IMR-90 (cell line): ENCODE data around the gene SYNE3. TPM values are rescaled to one million over a fixed set of nuclear protein-coding genes. Genes with fewer than 3 reads are reported as not detected.

ENCODE experiments used
- ATAC-seq: fragments of 200-7000 bp; cut with Tn5 transposase; 2 replicates; pipeline ENCODE4 v1.9.1; 2020; ENCODE audit warnings: low read depth, mild to moderate bottlenecking, moderate library complexity
- BruUV-seq: library from RNA; stranded (reverse); fragments of 400-500 nt; replicated peaks from 2 replicates; lab custom pipeline; 2021; lab: Mats Ljungman, UMichigan
- CTCF ChIA-PET: fragments of 300-600 bp; formaldehyde crosslinking; extraction: SDS; loops from one replicate; lab custom pipeline; 2021; ENCODE audit warnings: antibody characterized with exemption; lab: Yijun Ruan, JAX
- POLR2A ChIA-PET: fragments of 300-600 bp; sonication (Branson Sonifier 250); formaldehyde crosslinking; loops from one replicate; lab custom pipeline; 2022; ENCODE audit warnings: antibody characterized with exemption; ENCODE audit not compliant: unreplicated experiment; lab: Charles Lee
- DNase-seq: peaks from one replicate; pipeline ENCODE4 v3.0.0; 2013
- H2AFZ ChIP-seq: replicated peaks from 2 replicates; pipeline ENCODE3; 2013; ENCODE audit warnings: low read length, mild to moderate bottlenecking; ENCODE audit not compliant: poor library complexity
- H2AK5ac ChIP-seq: 2 replicates; pipeline ENCODE4 v1.6.1; 2013; ENCODE audit warnings: low read depth, low read length, inconsistent platforms
- H2AK9ac ChIP-seq: replicated peaks from 2 replicates; pipeline ENCODE3; 2013; ENCODE audit warnings: mild to moderate bottlenecking, low read depth, low read length, moderate library complexity; ENCODE audit not compliant: poor library complexity
- H2BK120ac ChIP-seq: 2 replicates; pipeline ENCODE4 v1.6.1; 2013; ENCODE audit warnings: low read depth, low read length, inconsistent platforms
- H2BK15ac ChIP-seq: 3 replicates; pipeline ENCODE4 v1.6.1; 2013; ENCODE audit warnings: low read depth, low read length, inconsistent platforms
- H2BK20ac ChIP-seq: 2 replicates; pipeline ENCODE4 v1.6.1; 2013; ENCODE audit warnings: low read depth, mild to moderate bottlenecking, inconsistent platforms, low read length, moderate library complexity
- H2BK5ac ChIP-seq: 2 replicates; pipeline ENCODE4 v1.6.1; 2013; ENCODE audit warnings: mild to moderate bottlenecking, low read depth, low read length, inconsistent platforms; ENCODE audit not compliant: poor library complexity, severe bottlenecking
- H3K14ac ChIP-seq: replicated peaks from 2 replicates; pipeline ENCODE4 v1.6.1; 2013; ENCODE audit warnings: low read depth, low read length, inconsistent platforms
- H3K18ac ChIP-seq: 2 replicates; pipeline ENCODE4 v1.6.1; 2013; ENCODE audit warnings: low read depth, low read length, control low read depth
- H3K23ac ChIP-seq: 2 replicates; pipeline ENCODE4 v1.6.1; 2013; ENCODE audit warnings: low read depth, low read length, inconsistent platforms
- H3K27ac ChIP-seq: 2 replicates; pipeline ENCODE4 v1.5.1; 2013; ENCODE audit warnings: mild to moderate bottlenecking, control low read depth, low read length; ENCODE audit not compliant: insufficient read depth
- H3K27me3 ChIP-seq: 2 replicates; pipeline ENCODE4 v1.6.1; 2013; ENCODE audit warnings: low read length; ENCODE audit not compliant: control insufficient read depth, insufficient read depth
- H3K36me3 ChIP-seq: 2 replicates; pipeline ENCODE4 v1.6.1; 2013; ENCODE audit warnings: low read length, mixed read lengths; ENCODE audit not compliant: control insufficient read depth, insufficient read depth
- H3K4ac ChIP-seq: 2 replicates; pipeline ENCODE4 v1.6.1; 2013; ENCODE audit warnings: low read depth, low read length, inconsistent platforms
- H3K4me1 ChIP-seq: 2 replicates; pipeline ENCODE4 v1.6.1; 2013; ENCODE audit warnings: low read length, mixed read lengths; ENCODE audit not compliant: control insufficient read depth, insufficient read depth
- H3K4me2 ChIP-seq: 2 replicates; pipeline ENCODE4 v1.6.1; 2013; ENCODE audit warnings: low read depth, mild to moderate bottlenecking, control low read depth, low read length, moderate library complexity
- H3K4me3 ChIP-seq: 2 replicates; pipeline ENCODE4 v1.5.1; 2013; ENCODE audit warnings: low read depth, mild to moderate bottlenecking, control low read depth, low read length, moderate library complexity; ENCODE audit not compliant: insufficient read depth
- H3K56ac ChIP-seq: 2 replicates; pipeline ENCODE4 v1.6.1; 2013; ENCODE audit warnings: low read length, inconsistent platforms; ENCODE audit not compliant: insufficient read depth; ENCODE audit errors: extremely low read depth
- H3K79me1 ChIP-seq, 2 experiments: 2 replicates each; pipeline ENCODE4 v1.6.1; 2013; ENCODE audit warnings: low read length in 2 of 2, inconsistent platforms in 1 of 2, low read depth in 1 of 2
- H3K9ac ChIP-seq: 2 replicates; pipeline ENCODE4 v1.6.1; 2013; ENCODE audit warnings: low read depth, low read length, control low read depth
- H3K9me1 ChIP-seq: 2 replicates; pipeline ENCODE4 v1.6.1; 2013; ENCODE audit warnings: low read length, inconsistent platforms; ENCODE audit not compliant: insufficient read depth
- H3K9me3 ChIP-seq: 2 replicates; pipeline ENCODE4 v1.6.1; 2013; ENCODE audit warnings: low read length; ENCODE audit not compliant: control insufficient read depth, insufficient read depth
- H4K20me1 ChIP-seq: 2 replicates; pipeline ENCODE4 v1.6.1; 2013; ENCODE audit warnings: low read length, inconsistent platforms; ENCODE audit not compliant: insufficient read depth
- H4K5ac ChIP-seq: 2 replicates; pipeline ENCODE4 v1.6.1; 2013; ENCODE audit warnings: mild to moderate bottlenecking, low read depth, low read length, control low read depth
- H4K8ac ChIP-seq, 2 experiments: 2 replicates each; pipeline ENCODE4 v1.6.1; 2013; ENCODE audit warnings: low read depth in 2 of 2, low read length in 2 of 2, control low read depth in 1 of 2, inconsistent platforms in 1 of 2
- H4K91ac ChIP-seq: 2 replicates; pipeline ENCODE4 v1.6.1; 2013; ENCODE audit warnings: low read depth, low read length, inconsistent platforms; ENCODE audit not compliant: insufficient read depth
- BHLHE40 ChIP-seq: fragments of 150-350 bp; IDR thresholded peaks from 2 replicates; pipeline ENCODE4 v1.6.1; 2016; ENCODE audit warnings: mild to moderate bottlenecking, low read depth, low read length
- CEBPB ChIP-seq: IDR thresholded peaks from 2 replicates; pipeline ENCODE4 v1.6.1; 2012; ENCODE audit warnings: low read depth, low read length, improper control_type of control experiment
- CHD1 ChIP-seq: IDR thresholded peaks from 2 replicates; pipeline ENCODE4 v1.6.1; 2012; ENCODE audit warnings: low read depth, low read length, improper control_type of control experiment
- FOS ChIP-seq: fragments of 150-350 bp; IDR thresholded peaks from 2 replicates; pipeline ENCODE4 v1.6.1; 2016; ENCODE audit warnings: low read depth, low read length
- MAFK ChIP-seq: IDR thresholded peaks from 2 replicates; pipeline ENCODE4 v1.6.1; 2012; ENCODE audit warnings: low read depth, low read length, improper control_type of control experiment
- MAZ ChIP-seq: IDR thresholded peaks from 2 replicates; pipeline ENCODE4 v1.6.1; 2012; ENCODE audit warnings: low read depth, mild to moderate bottlenecking, low read length, improper control_type of control experiment, moderate library complexity, borderline replicate concordance
- MXI1 ChIP-seq: IDR thresholded peaks from 2 replicates; pipeline ENCODE4 v1.6.1; 2012; ENCODE audit warnings: low read depth, mild to moderate bottlenecking, low read length, moderate library complexity, borderline replicate concordance
- NFE2L2 ChIP-seq: fragments of 150-350 bp; IDR thresholded peaks from 2 replicates; pipeline ENCODE4 v1.6.1; 2016; ENCODE audit warnings: low read depth, mild to moderate bottlenecking, low read length
- POLR2A ChIP-seq: IDR thresholded peaks from 2 replicates; pipeline ENCODE4 v1.6.1; 2012; ENCODE audit warnings: mild to moderate bottlenecking, low read depth, low read length
- RAD21 ChIP-seq: IDR thresholded peaks from 2 replicates; pipeline ENCODE4 v1.6.1; 2012; ENCODE audit warnings: low read length, improper control_type of control experiment
- RCOR1 ChIP-seq: IDR thresholded peaks from 2 replicates; pipeline ENCODE4 v1.6.1; 2012; ENCODE audit warnings: mild to moderate bottlenecking, low read length, improper control_type of control experiment; ENCODE audit not compliant: insufficient replicate concordance
- RFX5 ChIP-seq: IDR thresholded peaks from 2 replicates; pipeline ENCODE4 v1.8.0; 2012; ENCODE audit warnings: low read depth, mild to moderate bottlenecking, low read length, moderate library complexity
- SMC3 ChIP-seq: fragments of 150-350 bp; IDR thresholded peaks from 2 replicates; pipeline ENCODE4 v1.6.1; 2016; ENCODE audit warnings: low read depth, mild to moderate bottlenecking, antibody characterized with exemption, low read length, moderate library complexity
- WGBS, 2 experiments: methylation state at CpG; one replicate each; pipeline versions ENCODE4 v1.1.5 to v1.1.7; 2013; ENCODE audit warnings: missing lambda C conversion rate in 2 of 2; ENCODE audit not compliant: insufficient read length in 1 of 2; ENCODE audit errors: extremely low coverage in 2 of 2; 5-methylcytosine and 5-hydroxymethylcytosine counted together
- dilution Hi-C: fragments of 300-500 bp; cut with HindIII; formaldehyde crosslinking; loops from one replicate; pipeline ENCODE4 v1.14.3; 2018; ENCODE audit warnings: low sequenced_read_pairs; ENCODE audit not compliant: unreplicated experiment
- in situ Hi-C: fragments of 300-500 bp; cut with MboI; formaldehyde crosslinking; loops from 3 replicates; pipeline ENCODE4 v1.14.3; 2019; ENCODE audit warnings: low sequenced_read_pairs, inconsistent platforms, mixed read lengths
- intact Hi-C: fragments of 100-400 bp; cut with micrococcal nuclease; formaldehyde crosslinking; loops from 2 replicates; pipeline ENCODE4 v1.10.0; 2022
- polyA plus RNA-seq, 3 experiments: library from polyadenylated mRNA; depleted of rRNA; stranded (reverse); fragments of >200 nt; gene quantifications; 2 replicates each; pipeline ENCODE4 v1.2.3, GENCODE V29; 2012; ENCODE audit warnings: low replicate concordance in 1 of 3
- total RNA-seq: library from RNA; depleted of rRNA; stranded (reverse); fragments of >200 nt; gene quantifications from 2 replicates; pipeline ENCODE4 v1.2.3, GENCODE V29; 2012
- TF ChIP-seq, protein P1 (sequence below): conservative IDR thresholded peaks from 2 replicates; pipeline ENCODE4 v1.5.1; 2012; ENCODE audit warnings: mild to moderate bottlenecking, low read depth, low read length, improper control_type of control experiment
- TF ChIP-seq, protein P2 (sequence below): fragments of 150-350 bp; IDR thresholded peaks from 2 replicates; pipeline ENCODE4 v1.6.1; 2017; ENCODE audit warnings: mild to moderate bottlenecking, antibody characterized with exemption, low read length, low read depth
- TF ChIP-seq, protein P3 (sequence below): fragments of 150-350 bp; IDR thresholded peaks from 2 replicates; pipeline ENCODE4 v1.6.1; 2016; ENCODE audit warnings: low read depth, mild to moderate bottlenecking, low read length, moderate library complexity, borderline replicate concordance

Gene SYNE3
- total and polyA plus RNA-seq, 2 of the 4 experiments (the other 2 are of a cell fraction) = 2.9 to 5.0 TPM

DNA sequence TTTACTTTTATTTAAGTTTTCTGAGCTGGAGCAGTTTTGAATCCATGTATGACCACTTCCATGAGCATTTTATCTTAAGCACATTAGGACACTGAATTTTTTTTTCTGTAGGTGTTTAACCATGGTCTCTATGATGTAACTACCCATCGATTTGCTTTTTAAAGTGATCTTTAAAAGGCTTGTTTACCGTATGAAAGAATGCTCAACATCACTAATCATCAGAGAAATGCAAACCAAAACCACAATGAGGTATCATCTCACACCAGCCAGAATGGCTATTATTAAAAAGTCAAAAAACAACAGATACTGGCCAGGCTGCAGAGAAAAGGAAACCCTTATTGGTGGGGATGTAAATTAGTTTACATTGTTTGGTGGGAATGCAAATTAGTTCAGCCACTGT lies 41.4 kb upstream of the SYNE3 start:
- no peak for DNase-seq
- ChIA-PET POLR2A (interaction anchor here (1.1 kb wide), 1 partner anchor 24 kb away, joined by 13 read pairs; no protein-coding TSS in a partner anchor), CTCF (no interaction called here)
- Histone ChIP-seq H3K36me3 (no peaks in the 10 kb centered on the region), H2AK9ac (no peak overlapping the region), H3K79me1 (no peaks in the 10 kb centered on the region), H4K91ac (no peak overlapping the region), H2BK20ac (no peak overlapping the region), H3K9ac (no peak overlapping the region), H3K27me3 (peaks cover 7% of the 10 kb centered on the region), H2AFZ (no peak overlapping the region), H2BK5ac (no peak overlapping the region), H3K14ac (no peak overlapping the region), H4K20me1 (no peaks in the 10 kb centered on the region), H3K4me3 (no peak overlapping the region), H2BK120ac (no peak overlapping the region), H3K9me3 (no peaks in the 10 kb centered on the region), H4K8ac (no peak overlapping the region), H3K27ac (no peak overlapping the region), H2BK15ac (no peak overlapping the region), H3K9me1 (no peaks in the 10 kb centered on the region), H2AK5ac (no peak overlapping the region), H3K18ac (no peak overlapping the region), H3K23ac (no peak overlapping the region), H3K4me1 (no peaks in the 10 kb centered on the region), H3K56ac (no peak overlapping the region), H3K4me2 (no peak overlapping the region), H4K5ac (no peak overlapping the region), H3K4ac (no peak overlapping the region)
- intact Hi-C loops = no loop called here
- WGBS, 2 experiments = no CpG with 5 or more reads among the region's 2 CpGs
- no TSS peak for BruUV-seq
- no peak for ATAC-seq
- dilution Hi-C loops = loop anchor here (25.0 kb wide), 1 partner anchor 229 kb away; no protein-coding TSS in a partner anchor
- in situ Hi-C loops = loop anchor here (10.0 to 25.0 kb wide), 2 partner anchors 437 to 854 kb away; no protein-coding TSS in a partner anchor
- TF ChIP-seq CEBPB = no peak
- no peak for TF ChIP-seq MAZ
- TF ChIP-seq MXI1 = no peak
- no peak for TF ChIP-seq BHLHE40
- no peak for TF ChIP-seq CHD1
- TF ChIP-seq RCOR1 = no peak
- TF ChIP-seq FOS = no peak
- TF ChIP-seq POLR2A = no peak
- TF ChIP-seq MAFK = no peak
- TF ChIP-seq, protein P1, sequence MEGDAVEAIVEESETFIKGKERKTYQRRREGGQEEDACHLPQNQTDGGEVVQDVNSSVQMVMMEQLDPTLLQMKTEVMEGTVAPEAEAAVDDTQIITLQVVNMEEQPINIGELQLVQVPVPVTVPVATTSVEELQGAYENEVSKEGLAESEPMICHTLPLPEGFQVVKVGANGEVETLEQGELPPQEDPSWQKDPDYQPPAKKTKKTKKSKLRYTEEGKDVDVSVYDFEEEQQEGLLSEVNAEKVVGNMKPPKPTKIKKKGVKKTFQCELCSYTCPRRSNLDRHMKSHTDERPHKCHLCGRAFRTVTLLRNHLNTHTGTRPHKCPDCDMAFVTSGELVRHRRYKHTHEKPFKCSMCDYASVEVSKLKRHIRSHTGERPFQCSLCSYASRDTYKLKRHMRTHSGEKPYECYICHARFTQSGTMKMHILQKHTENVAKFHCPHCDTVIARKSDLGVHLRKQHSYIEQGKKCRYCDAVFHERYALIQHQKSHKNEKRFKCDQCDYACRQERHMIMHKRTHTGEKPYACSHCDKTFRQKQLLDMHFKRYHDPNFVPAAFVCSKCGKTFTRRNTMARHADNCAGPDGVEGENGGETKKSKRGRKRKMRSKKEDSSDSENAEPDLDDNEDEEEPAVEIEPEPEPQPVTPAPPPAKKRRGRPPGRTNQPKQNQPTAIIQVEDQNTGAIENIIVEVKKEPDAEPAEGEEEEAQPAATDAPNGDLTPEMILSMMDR = no peak
- no peak for TF ChIP-seq NFE2L2
- no peak for TF ChIP-seq SMC3
- TF ChIP-seq RFX5 = no peak
- TF ChIP-seq RAD21 = no peak
- TF ChIP-seq, protein P2, sequence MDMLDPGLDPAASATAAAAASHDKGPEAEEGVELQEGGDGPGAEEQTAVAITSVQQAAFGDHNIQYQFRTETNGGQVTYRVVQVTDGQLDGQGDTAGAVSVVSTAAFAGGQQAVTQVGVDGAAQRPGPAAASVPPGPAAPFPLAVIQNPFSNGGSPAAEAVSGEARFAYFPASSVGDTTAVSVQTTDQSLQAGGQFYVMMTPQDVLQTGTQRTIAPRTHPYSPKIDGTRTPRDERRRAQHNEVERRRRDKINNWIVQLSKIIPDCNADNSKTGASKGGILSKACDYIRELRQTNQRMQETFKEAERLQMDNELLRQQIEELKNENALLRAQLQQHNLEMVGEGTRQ = no peak
- TF ChIP-seq, protein P3, sequence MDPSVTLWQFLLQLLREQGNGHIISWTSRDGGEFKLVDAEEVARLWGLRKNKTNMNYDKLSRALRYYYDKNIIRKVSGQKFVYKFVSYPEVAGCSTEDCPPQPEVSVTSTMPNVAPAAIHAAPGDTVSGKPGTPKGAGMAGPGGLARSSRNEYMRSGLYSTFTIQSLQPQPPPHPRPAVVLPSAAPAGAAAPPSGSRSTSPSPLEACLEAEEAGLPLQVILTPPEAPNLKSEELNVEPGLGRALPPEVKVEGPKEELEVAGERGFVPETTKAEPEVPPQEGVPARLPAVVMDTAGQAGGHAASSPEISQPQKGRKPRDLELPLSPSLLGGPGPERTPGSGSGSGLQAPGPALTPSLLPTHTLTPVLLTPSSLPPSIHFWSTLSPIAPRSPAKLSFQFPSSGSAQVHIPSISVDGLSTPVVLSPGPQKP = no peak
